ENCODE results near the gene ELMO1. TPM values are rescaled to one million over a fixed set of nuclear protein-coding genes. Genes with fewer than 3 reads are reported as not detected.

The ELMO1 gene
- total RNA-seq, 2 donors from 2014 or later = 32.2 to 46.7 TPM

DNA sequence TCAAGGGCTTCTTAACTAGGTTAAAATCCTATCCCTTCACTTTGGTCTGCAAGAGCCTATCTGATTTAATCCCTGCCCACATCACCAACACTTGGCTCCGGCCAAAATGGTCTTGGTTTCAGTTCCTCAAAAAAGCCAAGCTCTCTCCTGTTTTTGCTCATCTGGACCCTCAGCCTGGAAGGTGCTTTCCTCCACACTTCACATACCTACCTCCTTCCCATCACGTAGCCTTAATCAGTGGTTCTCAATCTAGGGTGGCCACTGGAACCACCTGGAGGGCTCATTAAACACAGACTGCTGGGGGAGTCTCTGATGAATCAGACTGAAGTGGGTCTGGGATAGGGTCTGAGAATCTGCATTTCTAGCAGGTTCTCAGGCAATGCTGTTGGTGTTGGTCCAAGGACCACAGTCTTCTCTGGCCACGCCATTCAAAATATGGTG, 497.4 kb downstream of the ELMO1 start:
- DNase-seq (ENCODE audit: low spot score) = no peak
- intact Hi-C loops (cut with DNase I) = no loop called here

DNA sequence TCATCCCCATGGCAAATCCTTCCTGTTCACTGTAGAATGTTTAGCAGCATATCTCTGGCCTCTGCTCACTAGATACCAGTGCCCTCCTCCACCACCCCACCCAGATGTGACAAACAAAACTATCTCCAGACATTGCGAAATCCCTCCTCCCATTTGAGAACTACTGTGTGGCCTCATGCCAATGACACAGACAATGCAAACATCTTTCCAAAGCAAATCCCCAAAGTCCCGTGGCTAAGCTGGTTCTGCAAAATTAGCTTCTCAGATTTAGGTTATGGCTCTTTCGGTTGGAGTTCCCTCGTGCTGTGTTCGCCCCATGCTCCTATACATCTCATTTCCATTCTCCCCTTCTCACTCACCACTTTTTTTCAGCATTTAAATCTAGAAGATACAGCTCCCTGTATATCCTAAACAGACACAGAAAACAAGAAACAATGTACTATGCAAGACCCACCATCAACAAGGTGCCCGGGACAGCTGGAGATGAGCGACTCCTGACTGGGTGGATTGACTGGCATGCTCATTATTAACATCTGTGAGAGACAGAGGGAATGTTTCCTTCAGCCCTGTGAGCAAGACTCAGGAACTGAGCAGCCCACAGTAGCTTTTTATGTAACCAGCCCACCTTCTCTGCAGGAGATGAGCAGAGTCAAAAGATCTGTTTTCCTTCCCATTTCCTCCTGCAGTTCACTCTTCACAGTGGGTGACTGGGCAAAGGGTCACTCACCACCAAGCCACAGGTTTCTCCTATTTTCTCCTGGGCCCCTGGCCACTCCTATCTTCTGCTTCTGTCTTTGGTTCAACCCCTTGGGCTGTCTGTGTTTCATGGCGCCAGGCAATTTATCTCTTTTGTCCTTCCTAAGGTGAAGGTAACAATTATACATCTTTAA, 498.7 kb downstream of the ELMO1 start:
- DNase-seq (ENCODE audit: low spot score) = no peak

DNA sequence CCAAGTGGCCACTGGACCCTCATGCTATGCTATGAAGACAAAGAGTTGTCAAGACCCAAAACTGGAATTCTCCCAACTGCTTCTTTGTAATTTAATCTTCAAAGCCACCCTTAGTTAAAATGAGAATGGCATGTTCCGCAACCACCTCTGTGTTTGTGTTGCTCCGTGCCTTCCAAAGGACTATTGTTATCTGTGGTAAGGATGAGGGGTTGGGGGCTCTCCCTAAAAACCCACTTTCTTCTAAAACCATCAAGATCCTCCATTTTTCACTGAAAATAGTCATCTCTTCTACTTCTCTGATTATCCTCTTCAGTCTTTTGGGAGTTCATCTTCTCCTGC, 502.3 kb downstream of the ELMO1 start:
- intact Hi-C loops (cut with DNase I) = no loop called here
- DNase-seq (ENCODE audit: low spot score) = no peak

More for the DNA sequence above, 498.7 kb downstream of the ELMO1 start:
- intact Hi-C loops (cut with DNase I) = no loop called here

GRCh38 chr7:36945612-36946400, 502.9 kb downstream of the ELMO1 start:
- intact Hi-C loops (cut with DNase I) = no loop called here
- no peak for DNase-seq (ENCODE audit: low spot score)

DNA sequence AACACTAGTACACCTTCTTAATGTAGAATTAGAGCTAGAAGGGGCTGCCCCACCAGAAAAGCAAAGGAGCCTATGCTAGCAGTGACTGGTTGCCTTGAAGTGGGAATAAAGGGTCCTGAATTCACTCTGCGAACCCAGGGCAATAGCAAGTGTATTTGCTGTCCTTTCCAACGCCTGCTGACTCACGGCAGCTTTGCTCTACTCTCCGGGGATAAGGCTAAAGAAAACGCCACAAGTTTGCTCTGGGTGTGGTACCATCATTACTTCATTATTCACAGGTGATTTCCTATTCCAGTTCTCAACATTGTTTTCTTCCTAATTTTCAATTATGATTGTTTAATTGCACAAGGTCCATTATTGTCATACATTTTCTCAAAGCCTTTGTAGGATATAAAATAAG, 503.8 kb downstream of the ELMO1 start:
- DNase-seq (ENCODE audit: low spot score) = no peak
- intact Hi-C loops (cut with DNase I) = no loop called here

- intact Hi-C loops (cut with DNase I) = no loop called here
- no peak for DNase-seq (ENCODE audit: low spot score)
These were observed 504.9 kb downstream of the ELMO1 start for GRCh38 chr7:36943591-36944435.

GRCh38 chr7:36942955-36943354, 505.7 kb downstream of the ELMO1 start:
- intact Hi-C loops (cut with DNase I) = loop anchor here in 1 of 2 donors (1.0 kb wide), 1 partner anchor 41 kb away; no protein-coding TSS in a partner anchor
- DNase-seq (ENCODE audit: low spot score) = no peak

DNA sequence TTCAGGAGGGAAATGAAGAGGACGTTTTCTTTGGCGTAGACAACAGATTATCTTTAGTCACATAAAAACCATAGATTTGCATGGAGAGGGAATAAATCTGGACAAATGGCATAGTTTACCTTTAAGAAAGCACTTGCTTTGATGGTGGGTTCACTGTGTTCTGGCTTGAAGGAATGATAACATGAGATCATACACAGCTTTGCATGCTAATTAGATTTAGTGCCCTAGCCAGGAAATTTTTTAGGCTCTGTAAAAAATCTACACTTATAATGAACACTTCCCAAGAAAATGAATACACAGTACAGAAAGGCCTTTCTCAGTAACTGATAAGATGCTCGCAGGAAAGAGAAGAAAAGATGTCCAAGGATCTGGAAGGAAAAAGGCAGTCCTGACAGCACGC, 506.1 kb downstream of the ELMO1 start:
- intact Hi-C loops (cut with DNase I) = loop anchor here in 1 of 2 donors (1.0 kb wide), 1 partner anchor 40 kb away; no protein-coding TSS in a partner anchor
- DNase-seq (ENCODE audit: low spot score) = no peak

DNA sequence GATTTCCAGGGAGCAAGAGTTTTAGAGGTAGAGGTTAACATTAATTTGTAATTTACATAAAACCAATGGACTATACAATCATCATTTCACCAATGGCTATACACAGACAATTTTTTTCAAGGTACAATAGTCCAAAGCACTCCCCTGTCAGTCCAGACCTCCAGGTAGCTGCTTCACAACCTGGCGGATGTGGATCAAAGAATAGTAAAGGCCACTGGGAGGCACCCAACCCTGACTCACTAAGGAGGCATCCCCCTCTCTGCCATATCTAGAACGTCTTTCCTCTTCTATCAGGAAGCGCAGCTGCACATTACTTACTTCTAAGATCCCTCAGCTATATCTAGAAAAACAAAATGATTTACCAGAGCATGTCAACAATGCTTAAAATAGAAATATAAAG, 506.6 kb downstream of the ELMO1 start:
- DNase-seq (ENCODE audit: low spot score) = no peak
- intact Hi-C loops (cut with DNase I) = loop anchor here in 1 of 2 donors (1.0 kb wide), 1 partner anchor 40 kb away; no protein-coding TSS in a partner anchor

- no peak for DNase-seq (ENCODE audit: low spot score)
- intact Hi-C loops (cut with DNase I) = no loop called here
These were observed 507.3 kb downstream of the ELMO1 start for GRCh38 chr7:36941359-36941758.

DNA sequence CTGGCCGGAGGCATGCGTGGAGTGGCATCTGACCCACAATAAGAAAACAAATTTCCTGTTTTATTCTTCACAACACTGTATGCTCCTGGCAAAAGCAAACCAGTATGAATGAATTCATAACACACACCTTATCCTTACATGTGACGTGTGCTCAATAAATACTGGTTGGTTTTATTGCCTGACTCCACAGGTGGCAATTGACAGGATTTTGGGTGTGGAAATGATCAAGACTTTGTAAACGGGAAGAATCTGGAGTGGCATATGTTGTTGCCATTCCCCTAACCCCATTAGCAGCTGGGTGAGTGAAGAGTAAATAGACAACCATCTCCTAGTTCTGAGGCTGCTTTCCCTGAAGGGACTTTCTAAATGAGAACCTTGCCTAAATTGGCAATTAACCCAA, 508.8 kb downstream of the ELMO1 start:
- intact Hi-C loops (cut with DNase I) = no loop called here
- no peak for DNase-seq (ENCODE audit: low spot score)

- no peak for DNase-seq (ENCODE audit: low spot score)
- intact Hi-C loops (cut with DNase I) = no loop called here
These were observed 510.7 kb downstream of the ELMO1 start for GRCh38 chr7:36937754-36938563.

GRCh38 chr7:36931892-36932291, 516.8 kb downstream of the ELMO1 start:
- DNase-seq (ENCODE audit: low spot score) = no peak
- intact Hi-C loops (cut with DNase I) = no loop called here

DNA sequence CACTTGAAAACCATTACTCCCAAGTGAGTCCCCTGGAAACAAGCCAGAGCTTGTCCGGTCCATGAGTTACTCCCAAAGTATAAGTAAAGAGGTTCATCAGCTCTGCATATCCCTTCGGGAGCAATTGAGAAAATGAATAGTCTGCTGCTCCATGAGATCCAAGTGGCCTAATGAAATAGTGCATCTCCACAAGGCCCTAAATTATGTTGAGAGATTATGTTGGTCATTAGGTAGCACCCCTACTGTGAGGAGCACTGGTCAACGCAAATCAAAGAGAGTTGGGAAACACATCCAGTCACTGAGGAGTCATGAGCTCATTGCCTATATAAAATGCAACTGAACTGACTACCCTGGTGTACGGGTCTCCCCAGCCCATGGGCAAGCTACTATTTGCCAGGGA, 518.9 kb downstream of the ELMO1 start:
- intact Hi-C loops (cut with DNase I) = no loop called here
- no peak for DNase-seq (ENCODE audit: low spot score)

GRCh38 chr7:36928718-36929117, 519.9 kb downstream of the ELMO1 start:
- intact Hi-C loops (cut with DNase I) = no loop called here
- DNase-seq (ENCODE audit: low spot score) = no peak

DNA sequence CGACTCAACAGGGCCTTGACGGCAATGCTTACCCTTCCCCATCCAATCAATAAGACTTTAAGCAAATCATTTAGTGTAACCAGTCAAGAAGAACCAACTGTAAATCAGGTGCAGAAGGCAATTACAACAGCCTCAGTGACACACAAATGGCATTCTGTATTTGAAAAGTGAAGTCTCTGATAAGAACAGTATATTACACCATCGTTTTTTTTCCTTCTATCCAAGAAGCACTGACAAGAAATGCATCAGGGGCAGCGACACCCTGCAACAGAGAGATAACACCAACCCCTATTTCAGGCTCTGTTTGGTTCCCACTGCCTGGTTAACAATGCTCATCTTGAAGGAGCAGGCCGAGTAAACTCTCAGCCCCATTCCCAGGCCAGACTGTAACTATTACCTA, 520.4 kb downstream of the ELMO1 start:
- DNase-seq (ENCODE audit: low spot score) = no peak
- intact Hi-C loops (cut with DNase I) = no loop called here

DNA sequence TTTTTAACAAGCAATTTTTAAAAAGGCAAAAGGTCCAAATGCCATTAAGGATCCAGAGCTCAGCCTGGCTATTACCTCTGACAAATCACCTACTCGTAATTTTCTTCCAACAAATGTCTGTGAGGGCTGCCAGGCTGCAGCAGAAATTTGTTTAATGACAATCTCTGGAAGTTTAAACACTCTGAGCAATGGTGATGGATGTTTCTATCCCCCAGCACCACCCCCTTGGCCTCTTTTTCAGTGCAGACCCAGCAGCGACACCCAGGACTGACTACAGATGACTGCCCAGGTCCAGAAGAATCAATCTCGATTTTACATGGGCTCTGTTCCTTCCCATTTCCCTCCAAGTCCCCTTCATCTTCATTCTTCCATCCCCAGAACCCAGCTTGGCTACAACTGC, 523.0 kb downstream of the ELMO1 start:
- DNase-seq (ENCODE audit: low spot score) = no peak
- intact Hi-C loops (cut with DNase I) = no loop called here

- intact Hi-C loops (cut with DNase I) = no loop called here
These were observed 523.5 kb downstream of the ELMO1 start for GRCh38 chr7:36925207-36925606.

GRCh38 chr7:36923943-36924436, 524.7 kb downstream of the ELMO1 start:
- intact Hi-C loops (cut with DNase I) = no loop called here

More at GRCh38 chr7:36925207-36925606, 523.5 kb downstream of the ELMO1 start:
- DNase-seq (ENCODE audit: low spot score) = no peak

More at GRCh38 chr7:36923943-36924436, 524.7 kb downstream of the ELMO1 start:
- no peak for DNase-seq (ENCODE audit: low spot score)
